A204.1 (cell line): ENCODE measurements around the gene UGT8.

Experiments used
- FAIRE-seq: peaks from 2 replicates; lab custom pipeline; 2012; peaks lifted over from hg19 to GRCh38; lab: Jason Lieb, UNC

UGT8 gene

DNA sequence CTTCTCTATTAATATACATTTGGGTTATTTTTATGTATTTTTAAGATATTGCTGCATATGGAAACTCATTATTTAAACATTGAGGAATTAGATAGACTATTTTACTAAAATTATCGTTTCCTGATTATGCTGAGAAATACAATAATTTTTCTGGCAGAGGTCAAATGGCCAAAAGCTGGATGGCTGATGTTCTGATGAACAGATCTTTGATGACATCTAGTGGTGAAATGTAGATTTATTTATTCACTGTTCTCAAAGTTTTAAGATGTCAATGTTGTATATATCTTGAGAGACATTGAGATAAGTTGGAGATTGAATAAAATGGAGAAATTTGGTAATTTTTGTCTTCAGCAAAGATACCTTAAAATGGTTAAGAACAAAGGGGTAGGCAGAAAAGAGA lies 96.2 kb downstream of the UGT8 start:
- FAIRE-seq, result peak; percentile 97

DNA sequence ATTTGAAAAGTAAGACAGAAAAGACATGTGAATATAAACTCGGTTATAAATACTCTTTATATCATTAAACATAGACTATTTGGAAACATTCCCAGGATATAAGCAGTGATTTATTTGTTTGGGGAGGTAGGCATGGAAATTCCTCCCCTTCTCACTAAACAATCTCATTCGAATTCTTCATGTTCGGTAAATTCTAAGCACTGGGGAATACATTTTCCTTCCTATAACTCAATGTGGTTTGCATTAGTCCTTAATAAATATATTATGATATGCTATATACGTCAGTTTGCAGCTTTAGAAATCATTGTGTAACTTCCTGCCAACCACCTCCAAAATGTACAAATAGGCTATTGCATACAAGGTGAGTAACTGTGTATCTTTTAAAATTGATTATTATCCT lies 99.6 kb downstream of the UGT8 start:
- no peak for FAIRE-seq

DNA sequence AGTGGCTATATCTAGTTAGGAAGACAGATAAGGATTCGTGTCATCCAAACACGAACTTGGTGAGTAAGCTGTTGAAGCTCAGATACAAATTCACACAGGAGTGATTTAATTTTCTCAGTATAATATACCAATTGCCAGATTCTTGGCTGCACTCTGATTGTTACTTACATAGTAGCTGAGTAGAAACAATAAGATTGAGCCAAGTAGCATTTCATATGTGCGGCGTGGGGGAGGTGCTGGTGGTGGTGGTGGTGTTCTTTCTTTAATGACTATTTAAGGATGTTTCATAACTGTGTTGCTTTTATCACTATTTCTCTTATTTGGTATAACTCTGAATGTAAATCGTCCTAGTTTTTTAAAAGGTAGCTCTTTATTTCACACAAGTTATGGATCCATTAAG lies 102.9 kb downstream of the UGT8 start:
- no peak for FAIRE-seq

DNA sequence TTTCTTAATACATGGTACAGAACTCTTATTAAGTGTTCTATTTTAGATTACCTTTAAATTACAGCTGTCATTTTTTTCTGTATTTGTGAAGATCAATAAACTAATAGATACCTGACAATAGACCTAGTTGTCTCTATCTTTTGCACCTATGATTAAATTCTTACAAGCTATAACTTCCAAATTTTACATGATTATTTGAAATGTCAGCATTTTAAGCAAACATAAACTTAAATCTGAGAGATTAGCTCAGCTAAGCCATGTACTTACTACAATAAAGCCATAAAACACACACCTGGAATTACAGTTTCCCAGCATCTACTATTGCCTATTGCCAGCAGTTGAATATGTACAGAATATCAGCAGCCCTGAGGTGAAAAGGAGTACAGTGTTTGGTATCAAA lies 118.8 kb downstream of the UGT8 start:
- FAIRE-seq, result no peak

DNA sequence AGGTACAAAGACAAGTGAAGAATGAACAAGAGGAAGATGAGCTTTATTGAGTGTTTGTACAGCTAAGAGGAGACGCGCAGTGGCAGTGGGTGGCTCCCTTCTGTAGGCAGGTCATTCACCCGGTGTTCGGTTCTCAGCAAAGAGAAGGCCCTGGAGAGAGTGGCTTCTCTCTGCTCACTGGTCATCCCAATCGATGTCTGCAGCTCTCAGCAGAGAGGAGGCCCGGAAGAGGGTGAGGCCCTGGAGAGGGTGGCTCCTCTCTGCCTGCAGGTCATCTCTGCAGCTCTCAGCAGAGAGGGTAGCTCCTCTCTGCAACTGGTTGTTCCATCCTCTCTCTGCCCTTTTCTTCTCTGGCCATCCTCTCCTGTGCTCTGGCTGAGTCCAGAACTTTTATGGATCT lies 126.5 kb downstream of the UGT8 start:
- FAIRE-seq, result no peak

DNA sequence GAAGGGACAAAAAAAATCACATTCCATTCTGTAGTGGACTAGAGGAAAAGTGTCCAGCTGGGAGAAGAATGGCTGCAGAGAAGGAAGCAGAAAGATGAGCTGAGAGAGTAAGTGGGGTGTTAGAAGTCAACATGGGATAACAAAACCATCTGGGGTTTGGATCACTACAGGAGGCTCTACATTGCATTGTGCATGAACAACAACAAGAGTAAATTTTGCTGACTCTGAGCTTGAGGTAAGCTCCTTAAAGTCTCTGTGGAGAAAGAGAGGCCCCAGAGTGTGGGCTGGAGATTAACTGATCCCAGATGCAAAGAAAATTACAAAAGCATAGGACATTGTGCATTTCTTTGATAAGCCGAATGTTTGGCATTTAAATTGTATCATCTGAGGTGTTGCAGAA lies 128.9 kb downstream of the UGT8 start:
- no peak for FAIRE-seq
